Measurements from ENCODE around the gene FBXO28. TPM values are rescaled to one million over a fixed set of nuclear protein-coding genes. Genes with fewer than 3 reads are reported as not detected.

FBXO28 gene
- total RNA-seq, 4 donors from 2014 or later, result 16.7 to 21.3 (median 18.8) TPM

GRCh38 chr1:224196813-224197600 is 83.1 kb downstream of the FBXO28 start:
- H3K27ac ChIP-seq, result no peak overlapping the region
- H3K9me3 ChIP-seq, result no peaks in the 10 kb centered on the region
- WGBS, 2 donors, result 68 to 69% methylated on average over 5 of the region's 5 CpGs
- H3K27me3 ChIP-seq, result no peaks in the 10 kb centered on the region
- no peaks in the 10 kb centered on the region for H3K4me1 ChIP-seq
- peaks cover 0 to 45% (median 6%) of the 10 kb centered on the region in 3 donors for H3K36me3 ChIP-seq
- no peak overlapping the region for H3K4me3 ChIP-seq
- TF ChIP-seq EP300 (IDR thresholded peaks at IDR 0.05) (no peak), CTCF (IDR thresholded peaks at IDR 0.05) (no peak), POLR2A (IDR thresholded peaks at IDR 0.05) (no peak)
- no peak for DNase-seq (ENCODE audit: low spot score in 2 of 2)

DNA sequence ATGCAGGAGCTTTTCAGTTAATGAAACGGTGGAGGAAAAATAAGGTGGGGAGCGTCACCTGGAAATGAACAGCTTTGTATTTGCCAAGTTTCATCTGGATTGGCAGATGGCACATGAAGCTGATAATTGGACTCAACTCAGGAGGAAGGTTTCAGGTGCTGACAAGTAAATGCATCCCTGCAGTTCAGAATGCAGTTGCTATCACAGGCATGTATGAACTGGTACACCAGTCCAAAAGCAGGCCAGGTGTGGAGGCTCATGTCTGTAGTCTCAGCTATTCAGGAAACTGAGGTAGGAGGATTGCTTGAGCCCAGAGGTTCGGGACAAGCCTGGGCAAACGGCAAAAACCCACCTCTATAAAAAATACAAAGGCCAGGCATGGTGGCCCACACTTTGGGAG is 84.7 kb downstream of the FBXO28 start:
- WGBS, 2 donors, result 92 to 96% methylated on average over 4 of the region's 4 CpGs
- Histone ChIP-seq H3K9me3 (no peaks in the 10 kb centered on the region), H3K36me3 (peaks cover 0 to 29% (median 0%) of the 10 kb centered on the region in 3 donors), H3K4me1 (peaks cover 0 to 3% (median 1%) of the 10 kb centered on the region in 4 donors), H3K4me3 (no peak overlapping the region), H3K27ac (no peak overlapping the region), H3K27me3 (no peaks in the 10 kb centered on the region)
- DNase-seq (ENCODE audit: low spot score in 2 of 2), result no peak
- TF ChIP-seq POLR2A (IDR thresholded peaks at IDR 0.05) (no peak), EP300 (IDR thresholded peaks at IDR 0.05) (no peak), CTCF (IDR thresholded peaks at IDR 0.05) (no peak)

DNA sequence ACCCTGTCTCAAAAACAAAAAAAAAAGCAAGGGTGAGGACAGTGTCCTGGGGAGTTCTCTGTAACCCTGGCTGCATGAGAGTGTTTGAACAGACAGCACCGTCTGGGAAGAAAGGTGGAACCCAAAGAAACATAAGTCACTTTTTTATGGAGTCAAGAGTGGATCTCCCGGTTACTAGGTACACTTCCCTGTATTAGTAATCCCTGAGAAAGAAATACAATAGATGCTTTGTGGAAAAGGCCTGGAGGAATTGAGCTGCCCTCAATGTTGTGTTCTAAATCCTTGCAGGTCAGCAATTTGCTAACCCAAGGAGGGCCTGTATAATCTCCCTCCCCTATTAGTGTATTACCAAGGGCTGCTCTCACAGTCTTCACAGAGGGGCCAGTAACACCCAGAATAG is 85.8 kb downstream of the FBXO28 start:
- H3K27ac ChIP-seq, result no peak overlapping the region
- 48 to 56% methylated on average over 2 of the region's 2 CpGs for WGBS, 2 donors
- peaks cover 0 to 20% (median 0%) of the 10 kb centered on the region in 3 donors for H3K36me3 ChIP-seq
- H3K4me3 ChIP-seq, result no peak overlapping the region
- peaks cover 0 to 13% (median 12%) of the 10 kb centered on the region in 4 donors for H3K4me1 ChIP-seq
- H3K9me3 ChIP-seq, result no peaks in the 10 kb centered on the region
- TF ChIP-seq POLR2A (IDR thresholded peaks at IDR 0.05) (no peak), CTCF (IDR thresholded peaks at IDR 0.05) (no peak), EP300 (IDR thresholded peaks at IDR 0.05) (no peak)
- no peak for DNase-seq (ENCODE audit: low spot score in 2 of 2)
- H3K27me3 ChIP-seq, result no peaks in the 10 kb centered on the region

- DNase-seq (ENCODE audit: low spot score in 2 of 2), result no peak
- TF ChIP-seq POLR2A (IDR thresholded peaks at IDR 0.05) (no peak), EP300 (IDR thresholded peaks at IDR 0.05) (no peak), CTCF (IDR thresholded peaks at IDR 0.05) (no peak)
- H3K4me1 ChIP-seq, result peaks cover 0 to 20% (median 17%) of the 10 kb centered on the region in 4 donors
- no peak overlapping the region for H3K4me3 ChIP-seq
- no peak overlapping the region for H3K27ac ChIP-seq
- no peaks in the 10 kb centered on the region for H3K9me3 ChIP-seq
- 75 to 88% methylated on average over 5 of the region's 5 CpGs for WGBS, 2 donors
- H3K27me3 ChIP-seq, result no peaks in the 10 kb centered on the region
- peaks cover 0 to 7% (median 0%) of the 10 kb centered on the region in 3 donors for H3K36me3 ChIP-seq
Observed at GRCh38 chr1:224201383-224201782, 87.5 kb downstream of the FBXO28 start.

DNA sequence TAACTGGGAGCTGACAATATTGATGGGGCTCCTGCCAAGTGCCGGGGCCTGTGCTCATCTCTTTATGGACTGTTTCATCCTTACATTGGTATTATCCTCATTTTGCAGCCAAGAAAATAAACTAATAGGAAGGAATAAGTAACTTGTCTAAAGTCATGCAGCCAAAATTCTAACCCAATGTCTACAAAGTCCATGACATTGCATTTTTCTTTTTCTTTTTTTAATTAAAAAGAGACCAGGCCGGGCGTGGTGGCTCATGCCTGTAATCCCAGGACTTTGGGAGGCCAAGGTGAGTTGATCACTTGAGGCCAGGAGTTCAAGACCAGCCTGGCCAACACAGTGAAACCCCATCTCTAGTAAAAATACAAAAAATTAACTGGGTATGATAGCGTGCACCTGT is 87.9 kb downstream of the FBXO28 start:
- H3K4me1 ChIP-seq, result peaks cover 0 to 20% (median 17%) of the 10 kb centered on the region in 4 donors
- H3K4me3 ChIP-seq, result no peak overlapping the region
- DNase-seq (ENCODE audit: low spot score in 2 of 2), result no peak
- H3K36me3 ChIP-seq, result peaks cover 0 to 7% (median 0%) of the 10 kb centered on the region in 3 donors
- H3K27me3 ChIP-seq, result no peaks in the 10 kb centered on the region
- H3K9me3 ChIP-seq, result no peaks in the 10 kb centered on the region
- no peak overlapping the region for H3K27ac ChIP-seq
- 87 to 92% methylated on average over 4 of the region's 4 CpGs for WGBS, 2 donors
- TF ChIP-seq CTCF (IDR thresholded peaks at IDR 0.05) (no peak), EP300 (IDR thresholded peaks at IDR 0.05) (no peak), POLR2A (IDR thresholded peaks at IDR 0.05) (no peak)

All from tibial nerve (tissue), 4 donors.